ENCODE results near the gene ESPNL. TPM values are rescaled to one million over a fixed set of nuclear protein-coding genes. Genes with fewer than 3 reads are reported as not detected.

The ESPNL gene
- total RNA-seq, 1 experiment from 2014 or later = 0.40 TPM

DNA sequence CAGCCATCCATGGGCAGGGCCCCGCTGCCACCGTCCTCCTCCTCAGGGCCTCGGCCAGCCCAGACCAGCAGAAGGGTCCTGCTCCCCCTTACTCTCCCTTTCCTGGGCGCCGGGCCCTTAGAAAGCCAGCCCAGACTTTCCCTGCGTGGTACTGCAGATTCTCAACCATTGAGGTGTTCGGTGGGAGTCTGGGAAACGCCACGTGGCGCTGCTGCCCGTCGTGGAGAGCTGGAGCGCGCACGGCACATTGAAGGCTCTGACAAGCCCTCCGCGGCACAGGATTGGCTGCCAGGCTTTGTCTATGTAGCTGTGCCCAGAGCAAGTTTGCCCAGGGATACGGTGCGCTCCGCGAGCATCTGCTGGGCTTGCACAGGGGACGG is 27.9 kb downstream of the ESPNL start:
- DNase-seq (ENCODE audit: low read depth) = no peak

DNA sequence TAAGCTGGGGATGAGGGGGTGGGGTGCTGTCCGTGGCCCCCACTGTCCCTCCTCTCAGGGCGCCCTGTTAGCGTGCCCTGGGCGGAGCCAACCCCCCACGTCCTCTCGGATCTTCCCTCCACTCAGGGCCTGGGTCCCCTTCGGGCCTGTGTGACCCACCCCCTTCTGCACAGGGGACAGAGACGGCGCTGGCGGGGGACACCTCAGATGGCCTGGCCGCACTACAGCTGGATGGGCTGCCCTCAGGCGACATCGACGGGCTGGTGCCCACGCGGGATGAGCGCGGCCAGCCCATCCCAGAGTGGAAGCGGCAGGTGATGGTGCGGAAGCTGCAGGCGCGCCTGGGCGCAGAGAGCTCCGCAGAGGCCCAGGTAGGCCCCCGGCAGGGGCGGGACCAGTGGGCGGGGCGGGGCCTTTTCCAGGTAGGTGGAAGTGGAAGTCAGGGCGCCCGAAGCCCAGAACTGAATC is 28.4 kb downstream of the ESPNL start:
- no peak for DNase-seq (ENCODE audit: low read depth)

DNA sequence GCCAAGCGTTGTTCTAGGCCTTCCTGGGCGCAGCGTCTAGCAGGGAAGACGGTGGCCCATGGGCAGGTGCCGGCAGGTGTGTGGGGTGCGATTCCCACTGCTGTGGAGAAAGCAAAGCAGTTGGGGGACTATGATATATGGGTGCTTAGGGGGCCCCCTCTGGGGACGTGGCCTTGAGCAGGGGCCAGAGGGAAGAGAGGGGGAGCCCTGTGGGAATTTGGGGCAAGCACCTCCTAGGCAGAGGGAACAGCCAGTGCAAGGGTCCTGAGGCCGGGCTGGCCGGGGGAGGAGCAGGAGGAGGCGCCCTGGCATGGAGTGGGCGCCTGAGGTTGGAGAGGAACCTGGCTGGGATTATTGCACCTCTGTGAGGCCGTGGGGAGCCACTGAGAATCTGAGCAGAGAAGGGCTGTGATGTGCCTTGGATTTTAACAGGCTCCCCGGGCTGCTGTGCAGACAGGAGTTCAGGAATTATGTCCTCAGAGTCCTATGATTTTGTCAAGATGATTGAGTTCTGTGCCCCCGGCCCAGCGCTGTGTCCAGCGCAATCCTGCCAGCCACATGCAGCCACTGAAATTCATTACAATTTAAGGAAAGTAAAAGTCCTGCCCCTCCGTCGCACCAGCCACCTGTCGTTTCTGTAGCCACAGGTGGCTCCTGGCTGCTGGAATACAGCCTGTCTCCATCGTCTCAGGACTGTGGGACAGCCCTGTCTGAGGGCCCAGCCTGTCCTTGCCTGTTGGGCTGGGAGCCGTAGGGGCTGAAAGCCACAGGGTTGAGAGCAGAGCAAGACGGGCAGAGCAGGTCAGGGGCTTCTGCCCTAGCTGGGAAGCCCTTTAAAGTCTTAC is 29.2 kb downstream of the ESPNL start:
- DNase-seq (ENCODE audit: low read depth) = no peak

DNA sequence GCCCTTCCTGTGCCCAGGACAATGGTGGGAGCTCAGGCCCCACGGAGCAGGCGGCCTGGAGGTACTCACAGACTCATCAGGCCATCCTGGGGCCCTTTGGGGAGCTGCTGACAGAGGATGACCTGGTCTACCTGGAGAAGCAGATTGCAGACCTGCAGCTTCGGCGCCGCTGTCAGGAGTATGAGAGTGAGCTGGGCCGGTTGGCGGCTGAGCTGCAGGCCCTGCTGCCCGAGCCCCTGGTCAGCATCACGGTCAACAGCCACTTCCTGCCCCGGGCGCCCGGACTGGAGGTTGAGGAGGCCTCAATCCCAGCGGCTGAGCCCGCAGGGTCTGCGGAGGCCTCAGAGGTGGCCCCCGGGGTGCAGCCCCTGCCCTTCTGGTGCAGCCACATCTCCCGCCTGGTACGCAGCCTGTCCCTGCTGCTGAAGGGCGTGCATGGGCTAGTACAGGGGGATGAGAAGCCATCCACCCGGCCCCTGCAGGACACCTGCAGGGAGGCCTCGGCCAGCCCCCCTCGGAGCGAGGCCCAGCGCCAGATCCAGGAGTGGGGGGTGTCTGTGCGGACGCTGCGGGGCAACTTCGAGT is 30.1 kb downstream of the ESPNL start:
- no peak for DNase-seq (ENCODE audit: low read depth)

DNA sequence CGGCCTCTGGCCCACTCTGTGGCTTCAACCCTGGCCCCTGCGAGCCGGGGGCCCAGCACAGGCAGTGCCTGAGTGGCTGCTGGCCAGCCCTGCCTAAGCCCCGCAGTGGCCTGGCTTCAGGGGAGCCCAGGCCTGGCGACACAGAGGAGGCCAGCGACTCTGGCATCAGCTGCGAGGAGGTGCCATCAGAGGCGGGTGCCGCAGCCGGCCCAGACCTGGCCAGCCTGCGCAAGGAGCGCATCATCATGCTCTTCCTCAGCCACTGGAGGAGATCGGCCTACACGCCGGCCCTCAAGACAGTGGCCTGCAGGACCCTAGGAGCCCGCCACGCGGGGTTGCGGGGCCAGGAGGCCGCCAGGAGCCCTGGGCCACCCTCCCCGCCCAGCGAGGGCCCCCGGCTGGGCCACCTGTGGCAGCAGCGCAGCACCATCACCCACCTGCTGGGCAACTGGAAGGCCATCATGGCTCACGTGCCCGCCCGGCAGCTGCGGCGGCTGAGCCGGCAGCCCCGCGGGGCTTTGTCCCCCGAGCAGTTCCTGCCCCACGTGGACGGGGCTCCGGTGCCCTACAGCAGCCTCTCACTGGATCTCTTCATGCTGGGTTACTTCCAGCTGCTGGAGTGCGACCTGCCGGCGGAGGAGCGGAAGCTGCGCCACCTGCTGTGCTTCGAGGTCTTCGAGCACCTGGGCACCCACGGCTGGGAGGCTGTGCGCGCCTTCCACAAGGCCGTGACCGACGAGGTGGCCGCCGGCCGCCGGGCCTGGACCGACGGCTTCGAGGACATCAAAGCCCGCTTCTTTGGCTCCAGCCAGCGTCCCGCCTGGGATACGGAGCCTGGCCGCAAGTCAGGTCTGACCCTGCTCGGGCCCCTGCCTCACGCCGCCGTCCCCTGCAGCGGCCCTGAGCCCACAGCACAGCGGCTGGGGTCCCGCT is 30.8 kb downstream of the ESPNL start:
- no peak for DNase-seq (ENCODE audit: low read depth)

DNA sequence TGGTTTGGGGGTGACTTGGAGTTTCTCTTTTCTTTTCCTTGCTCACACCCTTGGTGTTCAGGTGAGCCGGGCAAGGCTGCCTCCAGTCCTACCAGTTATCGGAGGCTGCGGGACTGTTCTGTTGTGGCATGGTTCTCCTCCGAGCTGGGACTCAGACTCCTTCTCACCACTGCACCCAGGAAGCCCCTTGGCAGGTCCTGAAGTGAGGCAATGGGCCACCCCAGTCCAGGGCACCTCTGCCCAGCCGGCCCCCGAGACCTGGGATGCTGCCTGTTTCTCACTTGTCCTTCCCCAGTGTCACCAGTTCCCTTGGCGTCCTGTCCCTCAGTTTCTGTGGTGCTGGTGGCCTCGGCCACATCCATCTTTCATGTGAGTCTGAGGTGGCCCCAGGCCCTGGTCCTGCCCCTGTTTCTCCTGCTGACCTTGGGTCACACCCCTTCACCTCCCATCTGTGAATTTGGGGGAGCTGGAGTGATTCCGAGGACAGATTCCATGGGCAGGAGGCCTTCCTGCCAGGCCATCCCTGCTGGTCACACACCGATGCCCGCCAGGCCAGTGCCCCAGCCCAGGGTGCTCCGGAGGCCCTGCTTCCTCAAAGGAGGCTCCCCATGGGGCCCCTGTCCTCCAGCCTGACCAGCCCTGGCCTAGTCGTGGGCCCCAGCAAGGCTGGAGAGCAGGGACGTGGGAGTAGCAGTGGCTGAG is 31.8 kb downstream of the ESPNL start:
- DNase-seq (ENCODE audit: low read depth) = no peak

DNA sequence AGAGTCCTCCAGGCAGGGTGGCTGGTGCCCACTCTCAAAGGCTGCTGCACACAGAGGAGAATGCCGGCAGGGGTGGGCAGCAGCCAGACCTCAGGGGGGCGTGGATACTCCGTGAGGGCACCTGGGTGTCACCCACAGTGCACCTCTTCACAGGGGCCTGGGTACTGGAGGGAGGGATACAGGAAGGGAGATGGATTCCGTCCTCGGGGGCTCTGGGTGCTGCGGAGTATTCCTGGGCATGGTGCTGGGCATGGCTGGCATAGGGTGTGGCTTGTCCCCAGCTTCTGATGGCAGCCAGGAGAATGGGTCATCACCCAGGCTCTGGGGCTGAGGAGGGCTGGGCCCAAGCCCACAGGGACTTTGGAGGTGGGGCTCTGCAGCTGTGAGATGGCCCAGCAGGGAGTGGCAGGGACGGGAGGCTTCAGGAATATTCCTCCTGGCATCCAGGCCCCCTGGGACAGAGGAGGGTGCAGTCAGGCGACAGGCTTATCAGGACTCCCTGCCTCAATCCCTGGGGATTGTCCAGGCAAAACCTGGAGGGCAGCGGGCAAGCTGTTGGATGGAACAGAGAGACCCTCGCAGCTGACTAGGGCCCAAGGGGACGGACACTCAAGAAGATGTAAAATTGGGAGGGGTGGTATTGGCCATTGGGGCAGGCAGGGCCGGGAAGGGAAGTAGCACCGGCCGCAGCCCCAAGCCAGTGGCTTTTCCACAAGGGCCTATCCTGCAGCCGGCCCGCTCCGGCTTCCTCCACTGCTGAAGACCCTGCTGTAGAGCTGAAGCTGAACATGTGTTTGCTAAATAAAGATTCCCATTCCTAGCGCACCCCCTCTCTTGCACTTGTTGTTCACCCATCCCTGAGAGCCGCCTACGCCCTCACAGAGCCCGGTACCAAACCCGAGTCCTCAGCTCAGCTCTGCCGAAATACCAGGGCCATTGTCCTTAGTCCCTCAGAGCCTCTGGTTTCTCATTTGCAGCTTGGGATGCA is 32.6 kb downstream of the ESPNL start:
- DNase-seq (ENCODE audit: low read depth) = no peak

DNA sequence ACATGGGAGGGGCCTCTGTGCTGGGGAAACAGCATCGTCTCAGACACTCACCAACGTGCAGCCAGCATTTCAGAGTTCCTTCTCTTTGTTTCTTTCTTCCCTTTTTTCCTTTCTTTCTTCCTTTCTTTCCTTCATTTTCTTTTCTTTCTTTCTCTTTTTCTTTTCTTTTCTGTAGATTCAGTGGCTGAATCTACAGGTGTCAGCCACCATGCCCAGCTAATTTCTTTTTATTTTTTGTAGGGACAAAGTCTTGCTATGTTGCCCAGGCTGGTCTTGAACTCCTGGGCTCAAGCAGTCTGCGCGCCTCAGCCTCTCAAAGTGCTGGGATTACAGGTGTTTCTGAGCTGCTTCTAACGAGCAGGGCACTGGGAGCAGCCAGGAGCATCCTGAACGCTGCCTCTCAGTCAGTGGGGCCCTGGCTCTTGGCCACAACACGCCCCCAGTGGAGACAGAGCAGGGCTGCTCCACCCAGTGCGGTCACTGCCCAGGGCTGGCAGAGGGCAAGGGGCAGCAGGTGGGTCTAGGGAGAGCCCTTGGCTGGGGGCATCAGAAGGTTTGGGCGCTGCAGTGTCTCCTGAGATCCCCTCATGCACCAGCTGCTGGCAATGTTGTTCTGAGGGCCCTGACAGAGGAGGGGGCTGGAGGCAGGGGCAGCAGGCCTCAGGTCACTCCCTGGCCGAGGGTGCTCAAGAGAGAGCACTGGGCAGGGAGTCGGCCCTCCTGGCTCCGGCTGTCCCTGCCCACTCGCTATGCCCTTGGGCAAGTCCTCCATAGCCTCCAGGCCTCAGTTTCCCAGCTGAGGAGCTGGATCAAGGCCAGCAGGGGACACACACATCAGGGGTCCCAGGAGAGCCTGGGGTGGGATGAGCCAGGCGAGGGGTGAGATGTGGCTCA is 33.6 kb downstream of the ESPNL start:
- DNase-seq (ENCODE audit: low read depth) = no peak

DNA sequence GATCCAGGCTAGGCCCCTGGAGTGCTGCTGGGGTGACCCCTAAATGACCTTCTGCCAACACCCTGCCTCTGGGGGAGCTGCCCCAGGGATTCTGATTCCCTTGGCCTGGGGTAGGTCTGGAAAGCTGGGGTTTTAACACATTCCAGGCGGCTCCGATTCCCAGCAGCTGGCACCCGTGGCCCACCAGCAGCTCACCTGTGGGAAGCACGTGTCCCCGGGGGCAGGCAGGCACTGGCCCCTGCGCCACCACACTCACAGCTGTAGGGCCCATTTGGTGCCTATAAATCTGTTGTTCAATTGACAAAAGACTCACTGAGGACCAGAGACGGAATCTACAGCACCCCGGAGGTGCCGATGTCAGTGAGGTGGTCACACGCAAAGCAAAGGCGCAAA is 34.2 kb downstream of the ESPNL start:
- DNase-seq (ENCODE audit: low read depth) = no peak

DNA sequence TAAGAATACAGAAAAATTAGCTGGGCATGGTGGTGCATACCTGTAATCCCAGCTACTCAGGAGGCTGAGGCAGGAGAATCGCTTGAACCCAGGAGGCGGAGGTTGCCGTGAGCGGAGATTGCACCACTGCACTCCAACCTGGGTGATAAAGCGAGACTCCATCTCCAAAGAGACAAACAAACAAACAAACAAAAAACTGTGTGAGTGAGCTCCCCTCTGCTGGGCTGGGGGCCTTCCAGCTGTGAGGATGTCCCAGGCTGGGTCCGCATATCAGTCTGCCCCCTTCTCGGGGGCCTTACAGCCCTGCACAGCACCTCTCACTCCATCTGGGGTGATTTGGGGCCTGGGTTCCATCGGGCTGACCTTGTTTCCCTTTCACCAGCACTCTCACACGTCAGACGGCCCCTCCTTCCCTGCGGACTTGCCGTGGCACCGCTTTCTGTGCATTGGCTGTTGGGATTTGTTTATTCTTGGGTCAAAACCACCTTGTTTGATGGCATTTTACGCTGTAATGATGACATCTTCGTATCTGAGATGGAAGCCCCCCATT is 35.5 kb downstream of the ESPNL start:
- DNase-seq (ENCODE audit: low read depth) = no peak

DNA sequence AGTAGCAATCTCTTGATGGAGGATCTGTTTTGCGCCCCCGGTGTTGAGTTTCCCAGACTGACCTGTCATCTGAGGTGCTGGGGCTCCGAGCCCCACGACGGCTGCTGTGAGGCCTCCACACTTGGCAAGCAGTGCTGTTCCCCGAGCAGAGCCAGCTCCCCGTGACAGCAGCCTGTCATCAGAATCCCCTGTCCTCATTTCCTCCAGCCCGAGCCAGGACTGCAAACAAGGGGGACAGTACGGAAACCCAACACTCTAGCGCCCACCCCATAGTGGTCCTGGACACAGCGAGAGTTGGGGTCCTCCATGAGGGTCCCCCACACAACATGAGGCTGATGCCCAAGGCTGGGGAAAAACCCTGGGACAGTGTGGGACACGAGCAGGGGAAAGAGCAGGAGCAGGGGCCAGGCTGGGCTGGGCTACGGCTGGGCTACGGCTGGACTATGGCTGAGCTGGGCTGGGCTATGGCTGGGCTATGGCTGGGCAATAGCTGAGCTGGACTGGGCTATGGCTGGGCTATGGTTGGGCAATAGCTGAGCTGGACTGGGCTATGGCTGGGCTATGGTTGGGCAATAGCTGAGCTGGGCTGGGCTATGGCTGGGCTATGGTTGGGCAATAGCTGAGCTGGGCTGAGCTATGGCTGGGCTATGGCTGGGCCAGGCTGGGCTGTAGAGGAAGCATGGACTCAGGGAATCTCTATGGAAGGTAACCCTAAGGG is 36.8 kb downstream of the ESPNL start:
- DNase-seq (ENCODE audit: low read depth) = no peak

DNA sequence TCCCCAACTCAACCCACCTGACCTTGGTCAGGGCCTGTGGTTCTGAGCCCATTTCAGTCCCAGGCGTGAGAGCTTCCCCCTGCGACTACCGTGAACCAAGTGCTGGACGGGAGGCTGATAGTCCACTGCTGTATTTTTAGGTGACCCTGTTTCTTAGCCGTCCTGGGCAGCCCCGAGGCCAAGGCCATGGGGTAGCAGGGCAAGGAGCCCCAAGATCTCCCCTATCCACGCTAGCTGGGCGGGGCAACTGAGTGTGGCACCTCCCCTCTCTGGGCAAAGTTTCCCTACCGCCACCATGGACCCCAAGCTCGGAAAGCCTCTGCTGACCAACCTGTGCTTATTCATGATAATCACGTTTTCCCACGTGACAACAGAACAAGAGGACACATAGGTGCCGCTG is 37.7 kb downstream of the ESPNL start:
- no peak for DNase-seq (ENCODE audit: low read depth)

DNA sequence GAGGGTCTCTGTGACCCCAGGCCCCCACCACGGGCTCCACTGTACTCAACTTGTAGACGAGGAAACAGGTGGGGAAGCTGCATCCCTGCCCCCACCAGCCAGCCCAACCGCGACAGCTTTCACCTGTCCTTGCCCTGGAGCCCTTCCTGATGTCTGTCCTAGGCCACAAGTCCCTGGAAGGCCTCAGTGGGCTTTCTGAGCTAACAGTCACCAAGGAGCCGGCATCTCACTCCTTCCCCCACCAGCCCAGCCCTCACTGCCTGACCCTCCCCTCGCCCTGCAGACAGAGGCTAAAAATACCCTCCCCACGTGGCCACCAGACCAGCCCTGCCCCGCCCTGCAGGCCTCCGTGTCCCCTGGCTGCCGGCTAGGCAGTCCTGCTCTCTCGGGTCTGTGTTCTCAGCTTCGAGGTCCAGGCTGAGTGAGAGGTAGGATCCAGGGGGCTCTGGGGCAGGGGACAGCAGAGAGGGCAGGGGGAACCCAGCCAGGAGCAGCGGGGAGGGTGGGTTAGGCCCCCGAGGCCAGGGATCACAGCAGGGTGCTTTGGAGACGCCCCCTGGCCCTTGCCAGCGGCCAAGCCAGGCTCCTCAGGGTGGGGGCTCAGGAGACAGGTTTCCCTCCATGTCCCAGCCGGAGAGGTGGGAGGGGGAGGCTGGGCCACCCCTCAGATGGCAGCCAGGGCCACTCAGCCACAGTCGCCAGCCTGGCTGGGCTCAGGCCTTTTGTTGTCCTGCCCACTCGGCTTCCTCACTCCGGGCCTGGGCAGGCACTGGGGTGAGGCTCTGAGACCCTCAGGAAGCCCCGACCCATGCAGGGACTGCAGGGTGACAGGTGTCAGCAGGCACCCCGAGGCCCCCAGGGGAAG is 38.4 kb downstream of the ESPNL start, which contains the start of gene KLHL30:
TSS of gene KLHL30 (plus strand) at position 338 of the 865 bp plus-strand sequence. CDS start 2,087 bp downstream, outside the sequence.
- no peak for DNase-seq (ENCODE audit: low read depth)

DNA sequence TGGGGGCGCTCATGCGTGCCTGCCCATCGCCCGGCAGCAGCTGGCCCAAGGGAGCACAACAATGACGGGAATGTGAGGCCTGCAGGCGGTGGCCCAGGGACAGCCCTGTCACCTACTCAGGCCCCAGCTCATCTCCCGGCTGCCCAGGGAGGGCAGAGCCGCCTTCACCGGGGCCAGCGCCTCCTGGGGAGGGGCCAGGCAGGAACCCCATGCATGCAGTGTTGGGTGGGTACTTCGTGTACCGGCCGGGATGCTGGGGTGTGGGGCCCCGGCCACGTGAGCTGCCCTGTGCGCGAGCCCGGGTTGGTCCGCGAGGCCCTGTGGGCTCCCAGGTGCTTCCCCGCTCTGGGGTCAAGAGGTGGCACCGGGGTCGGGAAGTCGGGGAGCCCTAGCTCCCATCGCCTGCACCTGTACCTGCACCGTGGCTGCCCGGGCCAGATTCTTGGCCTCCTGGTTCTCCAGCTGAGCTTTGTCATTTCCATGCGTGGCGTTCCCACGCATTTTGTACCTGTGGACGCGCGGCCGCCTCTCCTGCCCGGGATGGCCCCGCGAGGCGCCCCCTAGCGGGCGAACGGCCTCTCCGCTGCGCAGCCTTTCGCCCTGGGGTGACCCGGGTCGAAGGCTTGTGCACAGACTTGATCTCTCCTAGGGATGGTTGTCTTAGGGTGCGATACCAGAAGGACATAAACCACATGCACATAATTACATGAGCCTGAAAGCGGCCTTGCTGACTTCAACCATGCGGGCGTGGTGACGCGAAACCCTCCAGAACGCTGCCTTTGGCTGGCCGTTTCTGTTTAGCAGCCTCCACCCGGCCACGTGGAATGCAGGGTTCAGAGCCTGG is 39.3 kb downstream of the ESPNL start:
- DNase-seq (ENCODE audit: low read depth) = no peak

DNA sequence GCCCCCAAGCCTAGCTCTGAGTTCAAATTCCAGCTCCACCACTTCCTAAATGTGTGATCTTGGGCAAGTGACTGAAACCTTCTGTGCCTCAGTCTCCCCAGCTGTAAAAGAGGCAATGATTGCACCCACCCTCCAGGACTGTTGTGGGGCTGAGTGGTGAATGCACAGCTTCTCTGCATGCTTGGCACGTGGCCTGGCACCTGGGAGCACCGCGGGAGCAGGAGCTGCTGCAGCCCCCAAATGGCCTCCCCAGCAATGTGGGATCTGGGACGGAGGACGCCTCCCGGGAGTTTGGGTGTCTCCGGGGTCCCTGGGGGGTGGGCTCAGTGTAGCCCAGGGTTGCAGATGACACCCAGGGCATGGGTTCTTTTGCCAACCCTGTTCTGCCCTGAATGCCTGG is 39.9 kb downstream of the ESPNL start:
- DNase-seq (ENCODE audit: low read depth) = no peak

All from Daoy (cell line).